HCT116 (cell line): Measurements from ENCODE around the gene RAB3GAP1. TPM values are rescaled to one million over a fixed set of nuclear protein-coding genes. Genes with fewer than 3 reads are reported as not detected.
A peak's percentile ranks its signal among the peaks of the same experiment; 100 is the strongest.

Experiments used
- ATAC-seq: fragments of 200-7000 bp; cut with Tn5 transposase; 2 replicates; pipeline ENCODE4 v1.9.1; 2020; ENCODE audit warnings: mild to moderate bottlenecking, moderate library complexity
- BruUV-seq: library from RNA; stranded (reverse); fragments of 400-500 nt; replicated peaks from 2 replicates; lab custom pipeline; 2021; lab: Mats Ljungman, UMichigan
- CTCF ChIA-PET: fragments of 300-600 bp; sonication (Branson Sonifier 250); formaldehyde crosslinking; loops from one replicate; lab custom pipeline; 2021; ENCODE audit warnings: antibody characterized with exemption; lab: Charles Lee
- POLR2A ChIA-PET: fragments of 300-600, 350-600 bp; sonication (Branson Sonifier 250); formaldehyde crosslinking; loops from one replicate; lab custom pipeline; 2021; ENCODE audit warnings: antibody characterized with exemption; lab: Charles Lee
- RAD21 ChIA-PET, 2 experiments: fragments of 300-600 bp; sonication (Branson Sonifier 250); formaldehyde crosslinking; loops; one replicate each; lab custom pipeline; 2023; ENCODE audit warnings: low total read pairs in 2 of 2; ENCODE audit not compliant: uncharacterized antibody in 2 of 2, unreplicated experiment in 2 of 2, low non-redundant PET in 1 of 2; lab: Charles Lee
- DNase-seq: peaks from one replicate; pipeline ENCODE4 v3.0.0-alpha.2; 2010; ENCODE audit warnings: low read depth, low spot score
- H2AFZ ChIP-seq: fragments of 200-600 bp; shearing (Covaris generic), sonication (generic); 2 replicates; pipeline ENCODE4 v1.6.1; 2017; ENCODE audit warnings: low read depth, mixed run types, mixed read lengths, antibody characterized with exemption, low read length; ENCODE audit not compliant: poor library complexity, severe bottlenecking
- H3K27ac ChIP-seq: 2 replicates; pipeline ENCODE4 v1.5.1; 2012; ENCODE audit warnings: low read depth, low read length
- H3K27me3 ChIP-seq: fragments of 200-600 bp; sonication (generic); 2 replicates; pipeline ENCODE4 v1.6.1; 2016; ENCODE audit warnings: mixed run types, low read length, mixed read lengths; ENCODE audit not compliant: insufficient read depth
- H3K36me3 ChIP-seq, 2 experiments: fragments of 200-500 bp in 1 of 2; fragments of 200-600 bp in 1 of 2; sonication (Bioruptor generic) in 1 of 2; sonication (generic) in 1 of 2; 2 replicates each; pipeline versions ENCODE4 v1.5.1 to v1.6.1; 2014 to 2016; ENCODE audit warnings: low read length in 2 of 2, inconsistent platforms in 1 of 2, mixed read lengths in 1 of 2, mixed run types in 1 of 2; ENCODE audit not compliant: insufficient read depth in 2 of 2, control insufficient read depth in 1 of 2
- H3K4me1 ChIP-seq, 2 experiments: fragments of 200-600 bp in 1 of 2; sonication (generic) in 1 of 2; 2 replicates each; pipeline versions ENCODE4 v1.5.1 to v1.6.1; 2012 to 2017; ENCODE audit warnings: low read length in 2 of 2, inconsistent platforms in 1 of 2, mild to moderate bottlenecking in 1 of 2, mixed read lengths in 1 of 2, mixed run types in 1 of 2, moderate library complexity in 1 of 2; ENCODE audit not compliant: insufficient read depth in 2 of 2, control insufficient read depth in 1 of 2
- H3K4me2 ChIP-seq: fragments of 200-600 bp; sonication (generic); 2 replicates; pipeline ENCODE4 v1.6.1; 2017; ENCODE audit warnings: mixed run types, low read length, mixed read lengths
- H3K4me3 ChIP-seq, 2 experiments: fragments of 200-600 bp in 1 of 2; sonication (generic) in 1 of 2; replicated peaks in 1 of 2; 2 replicates each; pipeline ENCODE4 v1.5.1; 2011 to 2016; ENCODE audit warnings: low read length in 2 of 2, control low read depth in 1 of 2, low read depth in 1 of 2, mild to moderate bottlenecking in 1 of 2, mixed read lengths in 1 of 2, mixed run types in 1 of 2
- H3K79me2 ChIP-seq: fragments of 200-600 bp; sonication (generic); 2 replicates; pipeline ENCODE4 v1.6.1; 2017; ENCODE audit warnings: mild to moderate bottlenecking, mixed run types, low read length, moderate library complexity, mixed read lengths; ENCODE audit not compliant: insufficient read depth
- H3K9ac ChIP-seq: fragments of 200-600 bp; sonication (generic); 2 replicates; pipeline ENCODE4 v1.6.1; 2016; ENCODE audit warnings: low read length, mixed read lengths
- H3K9me2 ChIP-seq: fragments of 200-600 bp; sonication (generic), shearing (Covaris generic); 2 replicates; pipeline ENCODE4 v1.6.1; 2017; ENCODE audit warnings: mixed run types, mild to moderate bottlenecking, moderate library complexity; ENCODE audit not compliant: insufficient read depth
- H3K9me3 ChIP-seq, 2 experiments: fragments of 200-500 bp in 1 of 2; fragments of 200-600 bp in 1 of 2; sonication (Bioruptor generic) in 1 of 2; sonication (generic) in 1 of 2; 2 replicates each; pipeline ENCODE4 v1.6.1; 2014 to 2017; ENCODE audit warnings: low read length in 2 of 2, mixed read lengths in 2 of 2, inconsistent platforms in 1 of 2, low read depth in 1 of 2, mild to moderate bottlenecking in 1 of 2, mixed run types in 1 of 2, moderate library complexity in 1 of 2; ENCODE audit not compliant: control insufficient read depth in 1 of 2, insufficient read depth in 1 of 2
- H4K20me1 ChIP-seq: fragments of 200-600 bp; sonication (generic), shearing (Covaris generic); 2 replicates; pipeline ENCODE4 v1.6.1; 2017; ENCODE audit warnings: mixed run types, mild to moderate bottlenecking, moderate library complexity; ENCODE audit not compliant: insufficient read depth
- CBX3 ChIP-seq: IDR thresholded peaks from 2 replicates; pipeline ENCODE4 v1.6.1; 2012; ENCODE audit warnings: low read depth
- CEBPB ChIP-seq: IDR thresholded peaks from 2 replicates; pipeline ENCODE4 v1.6.1; 2012; ENCODE audit warnings: low read depth
- ELF1 ChIP-seq: IDR thresholded peaks from 2 replicates; pipeline ENCODE4 v1.6.1; 2012; ENCODE audit warnings: low read depth, borderline replicate concordance
- EZH2 ChIP-seq: fragments of 200-600 bp; sonication (generic); IDR thresholded peaks from 2 replicates; pipeline ENCODE4 v1.6.1; 2017; ENCODE audit warnings: antibody characterized with exemption, mixed run types
- EZH2phosphoT487 ChIP-seq: fragments of 200-600 bp; IDR thresholded peaks from 2 replicates; pipeline ENCODE4 v1.6.1; 2018; ENCODE audit warnings: antibody characterized with exemption, borderline replicate concordance
- JUND ChIP-seq: IDR thresholded peaks from 2 replicates; pipeline ENCODE4 v1.6.1; 2012
- POLR2AphosphoS5 ChIP-seq: IDR thresholded peaks from 2 replicates; pipeline ENCODE4 v1.6.1; 2011; ENCODE audit warnings: mild to moderate bottlenecking, low read depth, low read length, moderate library complexity
- RAD21 ChIP-seq: IDR thresholded peaks from 2 replicates; pipeline ENCODE4 v1.6.1; 2012; ENCODE audit warnings: low read depth, mild to moderate bottlenecking
- SIN3A ChIP-seq: IDR thresholded peaks from 2 replicates; pipeline ENCODE4 v1.6.1; 2012; ENCODE audit warnings: low read depth
- SP1 ChIP-seq: IDR thresholded peaks from 2 replicates; pipeline ENCODE4 v1.6.1; 2012; ENCODE audit warnings: low read depth
- SRF ChIP-seq: IDR thresholded peaks from 2 replicates; pipeline ENCODE4 v1.6.1; 2012; ENCODE audit warnings: low read depth
- TCF7L2 ChIP-seq: IDR thresholded peaks from 2 replicates; pipeline ENCODE4 v1.7.0; 2011; ENCODE audit warnings: borderline replicate concordance, inconsistent platforms; ENCODE audit not compliant: insufficient read depth, insufficient read length; ENCODE audit errors: extremely low read depth
- YY1 ChIP-seq: IDR thresholded peaks from 2 replicates; pipeline ENCODE4 v1.6.1; 2011; ENCODE audit warnings: low read length, low read depth, moderate library complexity, mild to moderate bottlenecking; ENCODE audit not compliant: insufficient replicate concordance; ENCODE audit errors: extremely low read depth
- ZFX ChIP-seq: fragments of 450-650 bp; IDR thresholded peaks from 2 replicates; pipeline ENCODE4 v1.6.1; 2017
- ZNF274 ChIP-seq: fragments of 200-500 bp; sonication (Bioruptor generic); IDR thresholded peaks from 2 replicates; pipeline ENCODE4 v1.6.1; 2014; ENCODE audit warnings: mild to moderate bottlenecking, low read depth, low read length, inconsistent platforms
- intact Hi-C: fragments of 100-400 bp; cut with micrococcal nuclease; formaldehyde crosslinking; loops from 2 replicates; pipeline ENCODE4 v1.10.0; 2022
- total RNA-seq: library from RNA; stranded (reverse); gene quantifications from one replicate; pipeline ENCODE4 v1.2.1, GENCODE V29; 2021; ENCODE audit not compliant: unreplicated experiment
- TF ChIP-seq, protein P1 (sequence below): IDR thresholded peaks from 2 replicates; pipeline ENCODE4 v1.6.1; 2012
- TF ChIP-seq, protein P2 (sequence below): IDR thresholded peaks from 2 replicates; pipeline ENCODE4 v1.6.1; 2011; ENCODE audit warnings: mild to moderate bottlenecking, low read length, moderate library complexity; ENCODE audit not compliant: insufficient replicate concordance; ENCODE audit errors: extremely low read depth
- TF ChIP-seq, protein P3 (sequence below): IDR thresholded peaks from 2 replicates; pipeline ENCODE4 v1.6.1; 2012

The RAB3GAP1 gene
- total RNA-seq, 1 experiment from 2014 or later, result 38.5 TPM

DNA sequence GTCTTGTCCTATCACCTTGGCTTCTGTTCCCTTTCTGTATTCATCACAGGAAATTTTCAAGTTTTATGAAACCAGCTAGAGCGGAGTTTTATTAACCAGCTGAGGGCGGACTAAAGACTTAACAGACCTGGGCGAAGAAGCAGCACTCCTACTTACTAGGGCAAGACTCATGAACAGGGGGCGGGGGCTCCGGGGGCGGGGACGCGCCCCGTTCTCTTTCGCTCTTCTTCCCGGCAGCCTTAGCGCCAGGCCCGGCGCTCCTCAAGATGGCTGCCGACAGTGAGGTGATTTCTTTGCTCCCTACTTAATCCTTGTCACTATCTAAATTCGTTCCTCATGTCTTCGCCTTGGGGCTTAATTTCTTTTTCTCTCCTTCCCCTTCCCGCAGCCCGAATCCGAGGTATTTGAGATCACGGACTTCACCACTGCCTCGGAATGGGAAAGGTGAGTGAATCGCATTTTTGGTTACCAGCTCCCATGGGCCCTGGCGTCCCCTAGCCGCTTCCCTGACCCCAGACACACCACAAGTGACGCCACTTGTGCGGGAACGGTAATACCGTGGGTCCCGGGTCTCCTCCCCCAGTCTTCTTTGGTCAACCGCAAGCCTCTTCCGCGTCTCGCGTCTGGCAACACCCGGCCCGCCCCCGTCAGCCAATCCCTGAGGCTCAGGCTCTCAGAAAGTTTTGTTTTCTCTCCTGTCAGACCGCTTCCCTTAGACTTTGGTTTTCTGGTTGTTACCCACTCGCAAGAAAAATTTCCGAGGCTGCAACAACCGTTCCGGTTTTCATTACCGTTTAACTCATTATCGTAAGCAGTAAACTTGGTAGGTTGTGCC, at the start of gene RAB3GAP1 (continued):
- TF ChIP-seq SIN3A, result peak; percentile 74; the same call in 1 of the 2 replicates
- TF ChIP-seq ELF1, result peak; percentile 32; the same call in 1 of the 2 replicates
- no peak for TF ChIP-seq RAD21
- peak; percentile 96 for TF ChIP-seq YY1
- TF ChIP-seq ZFX, result peak; percentile 63; the same call in 1 of the 2 replicates
- TF ChIP-seq CEBPB, result no peak
- TF ChIP-seq EZH2, result no peak
- no peak for TF ChIP-seq JUND

DNA sequence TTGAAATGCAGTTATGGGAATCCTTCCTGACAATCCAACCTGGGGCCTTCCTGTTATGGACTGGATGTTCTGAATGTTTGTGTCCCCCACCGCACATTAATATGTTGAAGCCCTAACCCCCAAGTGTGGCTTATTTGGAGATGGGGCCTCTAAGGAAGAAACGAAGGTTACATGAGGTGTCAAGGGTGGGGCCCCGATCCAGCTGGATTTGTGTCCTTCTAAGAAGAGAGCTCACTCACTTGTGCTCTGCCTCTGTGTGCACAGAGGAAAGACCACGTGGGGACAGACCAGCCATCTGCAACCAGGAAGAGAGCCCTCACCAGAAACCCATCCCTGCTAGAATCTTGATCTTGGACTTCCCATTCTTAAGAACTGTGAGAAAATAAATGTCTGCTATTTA, 49.3 kb upstream of the RAB3GAP1 start:
- ChIA-PET CTCF (interaction anchor here (2.0 kb wide), 1 partner anchor 598 kb away, joined by 10 read pairs; no protein-coding TSS in a partner anchor), POLR2A (no interaction called here), RAD21 (no interaction called here)
- Histone ChIP-seq H3K4me3 (no peak overlapping the region), H3K9ac (no peak overlapping the region), H3K4me1 (no peaks in the 10 kb centered on the region), H2AFZ (no peak overlapping the region), H4K20me1 (no peaks in the 10 kb centered on the region), H3K27me3 (peaks cover 4% of the 10 kb centered on the region; the same call in 1 of the 2 replicates), H3K9me3 (no peaks in the 10 kb centered on the region), H3K27ac (no peak overlapping the region), H3K4me2 (no peak overlapping the region), H3K36me3 (no peaks in the 10 kb centered on the region), H3K9me2 (no peaks in the 10 kb centered on the region), H3K79me2 (no peaks in the 10 kb centered on the region)
- ATAC-seq (no peak), DNase-seq (no peak)
- intact Hi-C loops, result loop anchor here (5.0 to 10.0 kb wide), 6 partner anchors 162 to 1379 kb away; no protein-coding TSS in a partner anchor
- BruUV-seq, result no TSS peak
- no peak for TF ChIP-seq ZNF274
- TF ChIP-seq, protein P1, sequence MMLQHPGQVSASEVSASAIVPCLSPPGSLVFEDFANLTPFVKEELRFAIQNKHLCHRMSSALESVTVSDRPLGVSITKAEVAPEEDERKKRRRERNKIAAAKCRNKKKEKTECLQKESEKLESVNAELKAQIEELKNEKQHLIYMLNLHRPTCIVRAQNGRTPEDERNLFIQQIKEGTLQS, result no peak
- TF ChIP-seq SIN3A, result no peak
- no peak for TF ChIP-seq CEBPB
- TF ChIP-seq ZFX, result no peak
- no peak for TF ChIP-seq SRF
- no peak for TF ChIP-seq TCF7L2
- TF ChIP-seq CBX3, result no peak
- TF ChIP-seq, protein P2, sequence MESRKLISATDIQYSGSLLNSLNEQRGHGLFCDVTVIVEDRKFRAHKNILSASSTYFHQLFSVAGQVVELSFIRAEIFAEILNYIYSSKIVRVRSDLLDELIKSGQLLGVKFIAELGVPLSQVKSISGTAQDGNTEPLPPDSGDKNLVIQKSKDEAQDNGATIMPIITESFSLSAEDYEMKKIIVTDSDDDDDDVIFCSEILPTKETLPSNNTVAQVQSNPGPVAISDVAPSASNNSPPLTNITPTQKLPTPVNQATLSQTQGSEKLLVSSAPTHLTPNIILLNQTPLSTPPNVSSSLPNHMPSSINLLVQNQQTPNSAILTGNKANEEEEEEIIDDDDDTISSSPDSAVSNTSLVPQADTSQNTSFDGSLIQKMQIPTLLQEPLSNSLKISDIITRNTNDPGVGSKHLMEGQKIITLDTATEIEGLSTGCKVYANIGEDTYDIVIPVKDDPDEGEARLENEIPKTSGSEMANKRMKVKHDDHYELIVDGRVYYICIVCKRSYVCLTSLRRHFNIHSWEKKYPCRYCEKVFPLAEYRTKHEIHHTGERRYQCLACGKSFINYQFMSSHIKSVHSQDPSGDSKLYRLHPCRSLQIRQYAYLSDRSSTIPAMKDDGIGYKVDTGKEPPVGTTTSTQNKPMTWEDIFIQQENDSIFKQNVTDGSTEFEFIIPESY, result no peak
- TF ChIP-seq JUND, result no peak
- no peak for TF ChIP-seq EZH2phosphoT487
- no peak for TF ChIP-seq YY1
- TF ChIP-seq SP1, result no peak
- TF ChIP-seq, protein P3, sequence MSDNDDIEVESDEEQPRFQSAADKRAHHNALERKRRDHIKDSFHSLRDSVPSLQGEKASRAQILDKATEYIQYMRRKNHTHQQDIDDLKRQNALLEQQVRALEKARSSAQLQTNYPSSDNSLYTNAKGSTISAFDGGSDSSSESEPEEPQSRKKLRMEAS, result no peak
- no peak for TF ChIP-seq POLR2AphosphoS5
- TF ChIP-seq RAD21, result no peak
